GM23338 (cell line): ENCODE results near the gene RNASE11. TPM values are rescaled to one million over a fixed set of nuclear protein-coding genes. Genes with fewer than 3 reads are reported as not detected.

ENCODE experiments used
- ATAC-seq: fragments of 200-7000 bp; cut with Tn5 transposase; 3 replicates; pipeline ENCODE4 v1.9.1; 2020
- DNase-seq: peaks from one replicate; pipeline ENCODE4 v3.0.0-alpha.2; 2015; ENCODE audit warnings: low spot score
- H2AFZ ChIP-seq: fragments of 200-600 bp; sonication (generic); 2 replicates; pipeline ENCODE4 v1.8.0; 2016; ENCODE audit warnings: antibody characterized with exemption, mild to moderate bottlenecking, moderate library complexity
- H3F3A ChIP-seq: fragments of 200-600 bp; sonication (generic); replicated peaks from 2 replicates; pipeline ENCODE4 v1.8.0; 2017; ENCODE audit warnings: antibody characterized with exemption, mixed run types, low read depth
- H3K27ac ChIP-seq: fragments of 200-600 bp; sonication (generic); 2 replicates; pipeline ENCODE4 v1.6.1; 2016; ENCODE audit warnings: low read depth
- H3K27me3 ChIP-seq: fragments of 200-600 bp; sonication (generic); 2 replicates; pipeline ENCODE4 v1.8.0; 2016; ENCODE audit warnings: mild to moderate bottlenecking, mixed run types, moderate library complexity; ENCODE audit not compliant: insufficient read depth
- H3K36me3 ChIP-seq: fragments of 200-600 bp; sonication (generic); 2 replicates; pipeline ENCODE4 v1.8.0; 2016; ENCODE audit warnings: mild to moderate bottlenecking; ENCODE audit not compliant: insufficient read depth
- H3K4me1 ChIP-seq: fragments of 200-600 bp; sonication (generic); 2 replicates; pipeline ENCODE4 v1.8.0; 2016; ENCODE audit warnings: mild to moderate bottlenecking, moderate library complexity; ENCODE audit not compliant: insufficient read depth
- H3K4me2 ChIP-seq: fragments of 200-600 bp; sonication (generic); 2 replicates; pipeline ENCODE4 v1.7.1; 2017; ENCODE audit warnings: mixed run types
- H3K4me3 ChIP-seq: fragments of 200-600 bp; sonication (generic); 2 replicates; pipeline ENCODE4 v1.6.1; 2016; ENCODE audit warnings: mixed run types
- H3K79me2 ChIP-seq: fragments of 200-600 bp; sonication (generic); replicated peaks from 2 replicates; pipeline ENCODE4 v1.8.0; 2017; ENCODE audit warnings: mild to moderate bottlenecking; ENCODE audit not compliant: insufficient read depth
- H3K9me2 ChIP-seq: fragments of 200-600 bp; sonication (generic); 2 replicates; pipeline ENCODE4 v1.8.0; 2017; ENCODE audit not compliant: insufficient read depth
- H4K20me1 ChIP-seq: fragments of 200-600 bp; sonication (generic); replicated peaks from 2 replicates; pipeline ENCODE4 v1.8.0; 2017; ENCODE audit warnings: mild to moderate bottlenecking; ENCODE audit not compliant: insufficient read depth
- H3K27ac Mint-ChIP-seq: 2 replicates; pipeline ENCODE4 v1.8.0; 2020; ENCODE audit warnings: inconsistent platforms, mild to moderate bottlenecking, moderate library complexity, mixed read lengths
- H3K27me3 Mint-ChIP-seq: 3 replicates; pipeline ENCODE4 v1.8.0; 2022; ENCODE audit warnings: low read depth, mild to moderate bottlenecking, moderate library complexity, mixed read lengths, inconsistent platforms; ENCODE audit not compliant: insufficient read depth, poor library complexity
- H3K36me3 Mint-ChIP-seq: 3 replicates; pipeline ENCODE4 v1.8.0; 2021; ENCODE audit warnings: low read depth, mild to moderate bottlenecking, inconsistent platforms, moderate library complexity, mixed read lengths
- H3K4me1 Mint-ChIP-seq: 3 replicates; pipeline ENCODE4 v1.8.0; 2020; ENCODE audit warnings: mild to moderate bottlenecking, inconsistent platforms, mixed read lengths
- H3K4me3 Mint-ChIP-seq: 3 replicates; pipeline ENCODE4 v1.8.0; 2021; ENCODE audit warnings: moderate library complexity, mild to moderate bottlenecking, inconsistent platforms, mixed read lengths
- H3K9me3 Mint-ChIP-seq: 3 replicates; pipeline ENCODE4 v1.8.0; 2020; ENCODE audit warnings: moderate library complexity, mild to moderate bottlenecking, inconsistent platforms, mixed read lengths
- ETS1 ChIP-seq: IDR thresholded peaks from 2 replicates; pipeline ENCODE4 v1.6.1; 2016; ENCODE audit warnings: antibody characterized with exemption
- EZH2 ChIP-seq: fragments of 200-600 bp; sonication (generic); IDR thresholded peaks from one replicate; pipeline ENCODE4 v1.8.0; 2017; ENCODE audit warnings: antibody characterized with exemption, mild to moderate bottlenecking, low read depth; ENCODE audit not compliant: unreplicated experiment
- JUNB ChIP-seq: IDR thresholded peaks from one replicate; pipeline ENCODE4 v1.6.1; 2016; ENCODE audit warnings: antibody characterized with exemption; ENCODE audit not compliant: unreplicated experiment
- REST ChIP-seq: IDR thresholded peaks from one replicate; pipeline ENCODE4 v1.6.1; 2018; ENCODE audit warnings: antibody characterized with exemption; ENCODE audit not compliant: unreplicated experiment
- ZNF114 ChIP-seq: fragments of 250-450 bp; sonication (Bioruptor Pico); IDR thresholded peaks from 2 replicates; pipeline ENCODE4 v1.5.0; 2020; ENCODE audit warnings: mild to moderate bottlenecking, moderate library complexity
- ZNF331 ChIP-seq: fragments of 250-450 bp; sonication (Bioruptor Pico); IDR thresholded peaks from 2 replicates; pipeline ENCODE4 v1.5.0; 2020; ENCODE audit warnings: low read depth, mild to moderate bottlenecking, moderate library complexity
- ZNF462 ChIP-seq: fragments of 250-450 bp; sonication (Bioruptor Pico); IDR thresholded peaks from 2 replicates; pipeline ENCODE4 v1.5.0; 2020; ENCODE audit warnings: mild to moderate bottlenecking, moderate library complexity
- polyA plus RNA-seq: library from polyadenylated mRNA; unstranded; fragments of >200 nt; fragmentation: Nextera tagmentation; extraction: Ambion mirVana; gene quantifications from 2 replicates; pipeline ENCODE4 v1.2.1, GENCODE V29; 2016
- total RNA-seq: library from RNA; depleted of rRNA; stranded (reverse); fragments of >200 nt; shearing (Covaris generic); gene quantifications from 2 replicates; pipeline ENCODE4 v1.2.3, GENCODE V29; 2014

The RNASE11 gene
- total and polyA plus RNA-seq, 2 experiments from 2014 or later: not detected

- TF ChIP-seq ZNF462 (no peak), EZH2 (no peak), JUNB (no peak), ZNF331 (no peak)
Measured at GRCh38 chr14:20627346-20628027, 39.7 kb upstream of the RNASE11 start (continued).

- peaks cover 77% of the 10 kb centered on the region for H3K27me3 ChIP-seq
- Mint-ChIP-seq H3K27me3 (peaks cover 62% of the 10 kb centered on the region), H3K27ac (no peak overlapping the region), H3K4me3 (peak overlapping the region; percentile 92), H3K9me3 (peaks cover 10% of the 10 kb centered on the region), H3K4me1 (peaks cover 36% of the 10 kb centered on the region), H3K36me3 (peaks cover 6% of the 10 kb centered on the region; the same call in 2 of the 3 replicates)
- no peaks in the 10 kb centered on the region for H4K20me1 ChIP-seq
- H3F3A ChIP-seq: peaks cover 11% of the 10 kb centered on the region
- ATAC-seq: no peak
- H3K4me2 ChIP-seq: peak overlapping the region; percentile 81
- H3K9me2 ChIP-seq: no peaks in the 10 kb centered on the region
- DNase-seq: no peak
- H3K4me1 ChIP-seq: peaks cover 27% of the 10 kb centered on the region
- H3K27ac ChIP-seq: no peak overlapping the region
- peak overlapping the region; percentile 81 for H3K4me3 ChIP-seq
- no peaks in the 10 kb centered on the region for H3K79me2 ChIP-seq
- no peaks in the 10 kb centered on the region for H3K36me3 ChIP-seq
- peak overlapping the region; percentile 82 for H2AFZ ChIP-seq
- no peak for TF ChIP-seq REST
- TF ChIP-seq ETS1: no peak
- no peak for TF ChIP-seq ZNF114 (CRISPR knock-in tag)
Measured at GRCh38 chr14:20626274-20626673, 38.5 kb upstream of the RNASE11 start.
